CD4-positive, alpha-beta T cell treated with Interleukin-10 for 1 hour (primary cell): ENCODE measurements around the gene HOXA11.

Experiments used
- DNase-seq: peaks from one replicate; pipeline ENCODE4 v3.0.0-alpha.2; 2020

HOXA11 gene

DNA sequence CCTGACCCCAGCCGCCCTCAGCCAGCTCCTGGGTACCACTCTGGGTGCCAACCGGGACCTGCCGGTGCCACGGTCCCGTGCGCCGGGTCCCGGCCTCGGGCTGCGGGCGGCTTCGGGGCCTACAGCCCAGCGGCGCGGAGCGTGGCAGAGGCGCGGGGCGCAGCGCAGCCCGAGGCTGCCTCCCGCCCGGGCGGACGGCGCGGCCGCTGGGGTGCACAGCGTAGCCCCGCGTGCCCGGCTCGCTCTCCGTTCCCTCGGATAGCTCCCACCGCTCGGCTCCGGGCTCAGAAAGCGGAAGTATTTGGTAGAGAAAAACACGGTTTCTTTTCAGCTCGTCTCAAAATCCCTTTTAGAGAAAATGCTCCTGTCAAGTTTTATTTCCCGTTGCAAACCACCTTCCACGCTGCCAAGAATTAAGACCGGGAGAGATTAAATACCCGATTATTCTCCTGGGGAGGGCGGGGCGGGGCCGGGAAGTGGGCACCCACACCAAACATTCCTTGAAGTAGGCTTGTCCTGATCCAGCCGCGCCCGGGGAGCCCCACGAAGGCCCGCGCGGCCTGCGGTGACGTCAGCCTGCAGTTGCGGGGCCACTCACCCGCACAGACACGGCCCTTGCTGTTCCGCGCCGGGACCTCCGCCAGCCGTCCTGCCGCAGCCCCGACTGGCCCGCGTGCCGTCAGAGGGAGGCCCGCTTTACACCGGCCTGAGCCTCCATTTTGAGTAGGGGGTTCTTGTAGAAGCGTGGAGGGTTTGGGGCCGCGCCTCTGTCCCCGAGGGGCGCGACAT lies 7.7 kb upstream of the HOXA11 start:
- DNase-seq: no peak

DNA sequence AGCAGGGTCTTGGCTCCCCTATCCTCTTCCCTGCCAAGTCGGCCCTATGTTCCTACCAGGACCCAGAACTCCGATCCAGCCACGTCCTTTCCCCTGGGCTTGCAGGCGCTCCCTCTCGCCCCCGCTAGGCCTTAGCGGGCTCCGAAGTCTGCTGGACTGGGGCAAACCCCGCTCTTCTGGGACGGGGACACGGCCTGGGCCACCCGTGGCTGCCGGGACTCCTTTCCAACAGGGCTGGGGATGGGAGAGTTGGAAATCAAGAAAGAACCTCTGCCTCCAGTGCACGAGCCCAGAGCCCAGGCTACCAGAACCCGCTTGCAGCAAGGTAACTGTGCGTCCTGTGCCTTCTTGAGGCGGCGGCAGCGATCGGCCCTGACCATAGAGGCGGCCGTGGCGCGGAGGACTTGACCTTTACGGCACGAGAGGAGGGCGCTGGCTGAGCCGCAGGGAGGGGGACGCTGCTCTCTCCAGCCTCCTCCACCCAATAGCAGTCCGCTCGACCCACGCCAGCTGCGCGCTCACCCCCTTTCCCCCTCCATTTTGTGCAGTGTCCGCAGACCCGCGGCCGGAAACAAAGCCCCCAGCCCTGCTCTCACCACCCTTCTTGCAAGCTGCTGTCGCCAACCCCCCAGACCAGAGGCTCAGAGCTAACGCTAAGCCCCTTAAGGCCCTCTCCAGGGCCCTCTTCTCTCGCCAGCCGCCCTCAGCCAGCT lies 7.0 kb upstream of the HOXA11 start:
- DNase-seq: no peak

GRCh38 chr7:27191161-27191731 lies 6.2 kb upstream of the HOXA11 start:
- no peak for DNase-seq

DNA sequence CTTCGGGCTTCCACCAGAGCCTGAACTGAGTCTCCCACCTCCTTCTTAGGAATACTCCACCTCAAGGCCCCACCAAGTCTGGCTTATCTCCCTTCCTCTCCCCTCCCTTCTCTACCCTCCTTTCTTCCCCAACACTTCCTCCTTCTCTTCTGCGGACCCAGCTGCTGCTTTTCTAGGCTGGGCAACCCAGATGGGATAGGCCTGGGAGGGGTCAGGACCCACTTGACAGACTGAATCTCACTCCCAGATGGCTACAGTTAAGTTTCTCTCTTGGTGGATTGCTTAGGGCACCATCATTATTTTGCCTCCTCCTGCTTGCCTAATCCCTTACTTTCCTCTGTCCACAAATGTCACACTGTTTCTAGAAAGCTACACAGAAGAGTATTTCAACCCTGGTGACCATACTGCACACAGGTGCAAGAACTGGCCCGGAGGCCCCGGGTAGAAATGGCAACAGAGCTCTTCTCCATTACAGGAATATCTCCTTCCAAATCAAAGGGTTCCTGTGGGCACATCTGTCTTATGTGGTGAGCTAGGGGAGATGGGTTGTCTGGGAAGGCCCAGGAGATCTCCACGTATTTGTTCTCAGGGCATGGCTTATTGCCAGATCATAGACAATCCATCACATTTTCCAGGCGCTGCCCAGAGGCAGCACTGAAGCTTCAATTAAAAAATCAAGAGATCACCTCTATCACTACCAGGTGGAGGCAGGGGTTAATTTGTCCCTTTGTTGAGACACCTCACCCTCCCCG lies 5.1 kb upstream of the HOXA11 start:
- DNase-seq: no peak

DNA sequence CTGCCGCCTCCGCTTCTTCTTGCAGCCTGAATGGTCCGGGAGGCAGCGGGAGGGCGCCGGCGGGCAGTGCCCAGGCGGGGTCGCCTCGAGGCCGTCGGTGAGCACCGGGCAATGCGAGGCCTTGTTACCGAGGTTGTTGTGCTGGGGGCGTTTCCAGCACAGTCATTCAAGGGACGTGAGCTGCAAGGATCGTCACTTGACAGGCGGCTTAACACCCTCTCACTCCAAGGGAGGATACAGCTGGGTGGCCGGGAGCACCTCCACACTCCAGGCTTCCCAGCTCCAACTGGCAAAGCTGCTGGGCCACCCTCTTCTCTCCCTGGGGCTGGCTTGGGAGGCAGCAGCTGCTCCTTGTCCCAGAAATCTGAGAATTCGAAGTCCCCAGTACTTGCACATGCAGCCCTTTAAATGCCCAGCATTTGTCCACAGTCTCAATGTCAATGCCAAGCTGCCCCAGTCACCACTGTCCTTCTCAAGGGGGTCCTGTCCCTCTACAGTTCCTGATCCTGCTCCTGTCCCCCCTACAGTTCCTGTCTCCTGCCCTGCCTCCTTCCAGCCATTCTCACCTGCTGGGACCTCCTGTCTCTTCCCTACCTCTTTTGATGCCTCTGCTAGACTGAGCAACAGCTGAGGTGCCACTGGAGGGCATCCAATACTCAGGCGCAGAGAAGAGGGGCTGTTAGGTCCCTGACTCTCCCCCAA lies 4.4 kb upstream of the HOXA11 start:
- DNase-seq: no peak

GRCh38 chr7:27188386-27189294 lies 3.6 kb upstream of the HOXA11 start:
- peak; percentile 41 for DNase-seq

DNA sequence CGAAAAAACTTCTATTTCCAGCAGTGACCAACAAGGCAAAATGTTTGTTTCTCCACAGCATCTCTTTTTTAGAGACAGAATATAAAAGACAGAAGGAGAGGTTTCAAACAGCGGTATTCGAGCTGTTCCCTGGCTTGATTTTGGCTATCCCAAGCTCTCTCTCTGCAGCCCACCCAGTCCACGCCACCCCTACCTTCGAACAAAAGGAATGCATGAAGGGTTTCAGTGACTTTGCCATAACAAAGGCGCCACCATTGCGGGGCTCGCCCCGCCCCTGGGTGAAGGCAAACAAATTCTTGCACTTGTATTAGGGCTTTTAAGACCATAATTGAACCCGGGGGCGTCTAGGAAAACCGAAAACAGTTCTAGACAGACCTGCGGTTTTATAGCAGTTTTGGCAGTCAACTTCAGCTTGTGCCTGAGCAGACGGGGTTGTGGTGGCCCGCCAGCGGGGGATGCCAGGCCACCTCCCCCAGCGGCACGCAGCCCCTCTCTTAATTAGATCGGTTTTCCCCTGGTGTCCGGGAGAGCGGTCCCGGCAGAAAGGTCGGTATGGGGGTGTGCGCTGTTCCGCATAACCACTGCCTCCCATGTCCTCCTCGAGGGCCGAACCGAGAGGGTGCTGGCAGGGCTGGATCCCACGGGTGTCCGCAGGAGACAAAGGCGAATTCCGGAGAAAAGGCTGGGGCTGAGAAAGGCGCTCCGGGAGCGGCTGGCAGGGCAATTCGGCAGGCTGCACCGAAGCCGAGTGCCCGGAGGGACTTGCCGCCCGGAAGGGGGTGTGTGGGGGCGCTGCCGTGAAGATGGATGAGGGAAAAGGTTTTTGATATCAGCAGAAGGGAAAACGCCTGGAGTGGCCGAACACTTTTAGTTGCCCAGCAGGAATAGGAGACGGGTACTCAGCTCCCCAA lies 2.7 kb upstream of the HOXA11 start:
- DNase-seq: no peak

- DNase-seq: no peak
Observed at GRCh38 chr7:27186668-27187474, 1.8 kb upstream of the HOXA11 start.

- DNase-seq: no peak
Observed at GRCh38 chr7:27185854-27186667, 1.0 kb upstream of the HOXA11 start.

DNA sequence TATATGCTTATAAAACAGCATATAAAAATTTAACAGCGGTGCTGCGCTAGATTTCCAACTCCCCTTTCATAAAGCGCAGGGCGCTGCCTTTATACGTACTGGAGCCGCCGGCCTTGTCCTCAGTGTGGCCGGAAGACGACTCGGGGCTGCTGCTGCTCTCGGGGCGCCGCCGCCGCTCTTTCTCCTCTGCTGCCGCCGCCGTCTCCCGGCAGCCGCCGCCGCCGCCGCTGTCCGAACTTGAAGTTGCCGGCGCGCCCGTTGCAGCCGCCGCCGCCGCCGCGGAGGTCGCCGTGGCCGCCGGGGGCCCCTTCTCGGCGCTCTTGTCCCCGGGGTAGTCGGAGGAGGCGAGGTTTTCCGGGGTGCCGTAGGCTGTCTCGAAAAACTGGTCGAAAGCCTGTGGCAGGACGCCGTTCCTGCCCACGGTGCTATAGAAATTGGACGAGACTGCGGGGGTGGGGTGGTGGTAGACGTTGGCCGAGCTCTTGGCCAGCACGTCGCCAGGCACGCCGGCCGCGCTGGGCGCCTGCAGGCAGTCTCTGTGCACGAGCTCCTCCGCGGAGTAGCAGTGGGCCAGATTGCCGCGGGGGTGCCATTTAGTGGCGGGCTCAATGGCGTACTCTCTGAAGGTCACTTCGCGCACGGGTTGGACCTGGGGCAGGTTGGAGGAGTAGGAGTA lies 557 bp downstream of the HOXA11 start:
- DNase-seq: peak; percentile 33

DNA sequence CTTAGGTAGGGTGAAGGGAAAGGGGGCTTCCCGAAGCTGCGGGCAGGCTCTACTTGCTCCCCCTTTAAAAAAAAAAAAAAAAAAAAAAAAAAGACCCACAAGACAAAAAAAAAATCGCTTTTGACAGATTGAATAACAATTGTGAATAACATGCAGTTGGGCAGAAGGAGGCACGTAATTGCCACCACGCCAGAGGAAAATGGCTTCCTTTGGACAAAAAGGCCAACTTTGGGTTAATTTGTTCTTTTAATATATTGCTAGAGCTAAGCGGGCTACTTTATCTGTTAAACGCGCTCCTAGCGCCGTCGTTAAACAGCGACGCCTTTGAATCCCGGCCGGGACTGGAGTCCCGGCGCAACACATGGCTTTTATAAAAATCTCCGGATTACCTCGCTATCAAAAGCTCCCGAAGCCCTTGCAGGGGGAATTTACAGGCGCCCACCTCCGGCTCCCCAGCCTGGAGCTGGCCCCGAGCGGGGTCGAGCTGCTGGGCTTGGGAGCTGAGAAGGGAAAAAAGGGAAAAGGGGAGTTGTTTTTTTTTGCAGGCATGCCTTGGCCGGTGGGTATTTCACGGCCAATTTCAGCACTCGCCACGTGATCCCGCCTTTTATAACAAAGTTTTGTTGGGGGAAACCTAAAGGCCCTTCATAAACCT lies 1.2 kb downstream of the HOXA11 start:
- DNase-seq: no peak

DNA sequence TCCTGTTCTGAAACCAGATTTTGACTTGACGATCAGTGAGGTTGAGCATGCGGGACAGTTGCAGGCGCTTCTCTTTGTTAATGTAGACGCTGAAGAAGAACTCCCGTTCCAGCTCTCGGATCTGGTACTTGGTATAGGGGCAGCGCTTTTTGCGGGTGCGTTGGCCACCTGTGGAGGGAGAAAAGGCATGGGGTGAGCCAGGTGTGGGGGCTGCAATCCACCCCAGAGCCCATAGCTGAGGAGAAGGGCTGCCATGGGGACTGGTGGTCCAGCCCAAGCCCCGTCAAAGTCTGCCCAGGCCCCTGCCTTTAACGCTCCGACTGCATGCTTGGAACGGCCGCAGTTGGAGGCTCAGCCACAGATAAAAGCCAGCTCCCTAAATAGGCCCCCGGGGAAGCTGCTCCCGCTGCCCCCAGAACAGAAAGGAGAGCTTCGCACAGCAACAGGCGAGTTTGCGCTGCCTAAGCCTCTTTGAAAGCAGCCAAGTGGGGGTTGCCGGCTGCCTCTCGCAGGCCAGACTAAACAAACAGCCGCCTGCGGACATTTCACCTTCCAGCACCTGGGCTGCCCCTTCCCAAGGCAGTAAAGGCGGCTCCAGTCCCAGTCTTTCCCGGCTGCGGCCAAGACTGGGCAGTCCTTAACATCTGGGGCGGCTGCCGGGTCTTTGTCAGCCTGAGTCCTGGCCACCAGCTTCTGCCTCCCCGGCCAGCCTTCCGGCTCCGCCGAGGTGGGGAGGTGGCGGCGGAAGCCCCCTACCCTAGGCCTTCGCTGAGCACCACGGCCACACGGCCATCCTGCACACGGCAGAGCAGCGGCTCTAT lies 2.0 kb downstream of the HOXA11 start:
- DNase-seq: no peak

DNA sequence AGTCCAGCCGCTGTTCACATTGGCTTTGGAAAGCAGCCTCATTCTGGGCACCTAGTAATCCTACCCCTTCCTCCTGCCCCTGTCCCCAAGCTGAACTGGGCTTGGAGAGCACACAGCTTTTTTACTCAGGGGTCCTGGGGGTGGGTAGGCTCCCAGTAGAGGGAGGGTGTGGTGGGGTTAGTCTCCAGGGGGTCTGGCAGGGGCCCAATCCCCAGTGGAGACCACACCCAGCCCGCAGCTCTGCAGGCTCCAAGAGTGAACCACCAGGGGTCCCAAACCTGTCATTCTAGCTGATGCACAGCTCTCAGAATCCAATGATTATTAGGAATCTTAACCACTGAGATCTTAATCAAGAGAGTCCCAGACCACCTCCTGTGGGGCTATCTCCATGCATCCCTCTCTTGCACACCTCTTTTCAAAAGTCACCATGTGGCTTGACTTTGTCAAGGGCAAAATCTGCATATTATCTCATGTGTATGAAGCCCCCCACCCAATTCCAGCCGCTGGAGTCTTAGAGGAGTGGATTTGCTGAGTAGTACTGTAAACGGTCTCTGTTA lies 2.7 kb downstream of the HOXA11 start:
- no peak for DNase-seq

GRCh38 chr7:27181795-27182275 lies 3.2 kb downstream of the HOXA11 start:
- no peak for DNase-seq

GRCh38 chr7:27180431-27181420 lies 4.3 kb downstream of the HOXA11 start:
- no peak for DNase-seq
